ENCODE measurements around the gene SMAD7. TPM values are rescaled to one million over a fixed set of nuclear protein-coding genes. Genes with fewer than 3 reads are reported as not detected.
A peak's percentile ranks its signal among the peaks of the same experiment; 100 is the strongest.

SMAD7 gene
- total and polyA plus RNA-seq, 4 experiments from 2014 or later = 2.7 to 31.2 (median 17.9) TPM

GRCh38 chr18:48913201-48913600, 37.6 kb downstream of the SMAD7 start:
- Histone ChIP-seq H3K27ac (ENCODE audit: low read depth, low read length) (no peak overlapping the region), H3K4me3 (ENCODE audit: low read length in 2 of 2) (no peak overlapping the region), H3K36me3 (ENCODE audit: insufficient read depth, low read length) (no peaks in the 10 kb centered on the region), H3K27me3 (ENCODE audit: insufficient read depth, low read length) (no peaks in the 10 kb centered on the region), H3K4me1 (ENCODE audit: insufficient read depth, low read length) (peaks cover 14% of the 10 kb centered on the region), H3K9me3 (ENCODE audit: control insufficient read depth in 1 of 2, low read length in 2 of 2) (no peaks in the 10 kb centered on the region)
- Mint-ChIP-seq H3K36me3 (peaks cover 0 to 1% of the 10 kb centered on the region in 2 donors), H3K4me3 (no peak overlapping the region), H3K27ac (peak overlapping the region in 3 of 7 donors; percentile 73 to 89 (median 81)), H3K27me3 (peaks cover 0 to 1% of the 10 kb centered on the region in 2 donors), H3K4me1 (peaks cover 16 to 48% (median 24%) of the 10 kb centered on the region in 4 donors), H3K9me3 (no peaks in the 10 kb centered on the region)
- ChIA-PET CTCF (ENCODE audit: partially characterized antibody) (interaction anchor here (0.7 to 9.2 kb wide), 26 partner anchors 9 to 534 kb away, joined by 3 to 127 read pairs (median 4); no protein-coding TSS in a partner anchor), POLR2A (ENCODE audit: partially characterized antibody) (interaction anchor here (1.3 to 1.6 kb wide), 3 partner anchors 29 to 138 kb away, joined by 3 to 8 read pairs (median 7); no protein-coding TSS in a partner anchor)
- intact Hi-C loops (cut with micrococcal nuclease) = loop anchor here (1.0 to 10.0 kb wide), 4 partner anchors 39 to 201 kb away; partner anchors contain the start of gene SMAD7
- peak; percentile 56 to 68 (median 62) for DNase-seq

- Mint-ChIP-seq H3K9me3 (no peaks in the 10 kb centered on the region), H3K27me3 (peaks cover 0 to 1% of the 10 kb centered on the region in 2 donors), H3K4me3 (no peak overlapping the region), H3K36me3 (no peaks in the 10 kb centered on the region), H3K27ac (peak overlapping the region in 1 of 7 donors; percentile 32), H3K4me1 (peaks cover 15 to 34% (median 23%) of the 10 kb centered on the region in 4 donors)
- Histone ChIP-seq H3K36me3 (ENCODE audit: insufficient read depth, low read length) (no peaks in the 10 kb centered on the region), H3K27me3 (ENCODE audit: insufficient read depth, low read length) (no peaks in the 10 kb centered on the region), H3K4me1 (ENCODE audit: insufficient read depth, low read length) (peaks cover 14% of the 10 kb centered on the region), H3K4me3 (ENCODE audit: low read length in 2 of 2) (no peak overlapping the region), H3K9me3 (ENCODE audit: control insufficient read depth in 1 of 2, low read length in 2 of 2) (no peaks in the 10 kb centered on the region), H3K27ac (ENCODE audit: low read depth, low read length) (no peak overlapping the region)
- POLR2A ChIA-PET (ENCODE audit: partially characterized antibody) = interaction anchor here (1.4 kb wide), 1 partner anchor 68 kb away, joined by 4 read pairs; no protein-coding TSS in a partner anchor
- CTCF ChIA-PET (ENCODE audit: partially characterized antibody) = interaction anchor here (0.9 to 9.2 kb wide), 6 partner anchors 16 to 134 kb away, joined by 3 to 127 read pairs (median 10); no protein-coding TSS in a partner anchor
- no peak for DNase-seq
- intact Hi-C loops (cut with micrococcal nuclease) = loop anchor here (5.0 to 10.0 kb wide), 2 partner anchors 41 to 134 kb away; partner anchors contain the start of gene SMAD7
Observed at GRCh38 chr18:48910972-48911545, 39.7 kb downstream of the SMAD7 start.

GRCh38 chr18:48909721-48910120, 41.0 kb downstream of the SMAD7 start:
- Histone ChIP-seq H3K27me3 (ENCODE audit: insufficient read depth, low read length) (no peaks in the 10 kb centered on the region), H3K27ac (ENCODE audit: low read depth, low read length) (no peak overlapping the region), H3K4me3 (ENCODE audit: low read length in 2 of 2) (no peak overlapping the region), H3K9me3 (ENCODE audit: control insufficient read depth in 1 of 2, low read length in 2 of 2) (no peaks in the 10 kb centered on the region), H3K36me3 (ENCODE audit: insufficient read depth, low read length) (no peaks in the 10 kb centered on the region), H3K4me1 (ENCODE audit: insufficient read depth, low read length) (peaks cover 14% of the 10 kb centered on the region)
- ChIA-PET POLR2A (ENCODE audit: partially characterized antibody) (interaction anchor here (1.4 kb wide), 1 partner anchor 67 kb away, joined by 4 read pairs; no protein-coding TSS in a partner anchor), CTCF (ENCODE audit: partially characterized antibody) (interaction anchor here (1.8 to 9.2 kb wide), 2 partner anchors 132 to 133 kb away, joined by 5 to 127 read pairs; no protein-coding TSS in a partner anchor)
- peak overlapping the region in 4 of 8 donors; percentile 8 to 45 (median 14) for H3K4me3 Mint-ChIP-seq
- peaks cover 0 to 1% of the 10 kb centered on the region in 2 donors for H3K27me3 Mint-ChIP-seq
- peaks cover 0 to 8% (median 3%) of the 10 kb centered on the region in 8 donors for H3K9me3 Mint-ChIP-seq
- peak overlapping the region in 3 of 7 donors; percentile 4 to 54 (median 33) for H3K27ac Mint-ChIP-seq
- intact Hi-C loops (cut with micrococcal nuclease) = loop anchor here (5.0 to 10.0 kb wide), 2 partner anchors 43 to 135 kb away; partner anchors contain the start of gene SMAD7
- DNase-seq = peak in 4 of 5 donors; percentile 21 to 30 (median 26)
- H3K36me3 Mint-ChIP-seq = peaks cover 0 to 3% of the 10 kb centered on the region in 2 donors
- H3K4me1 Mint-ChIP-seq = peaks cover 15 to 33% (median 23%) of the 10 kb centered on the region in 4 donors

- POLR2A ChIA-PET (ENCODE audit: partially characterized antibody) = interaction anchor here (0.9 to 1.4 kb wide), 3 partner anchors 57 to 95 kb away, joined by 3 read pairs; no protein-coding TSS in a partner anchor
- Mint-ChIP-seq H3K36me3 (peaks cover 0 to 9% of the 10 kb centered on the region in 2 donors), H3K27me3 (peaks cover 0 to 1% of the 10 kb centered on the region in 2 donors), H3K27ac (no peak overlapping the region), H3K9me3 (peaks cover 0 to 14% (median 9%) of the 10 kb centered on the region in 8 donors), H3K4me1 (peaks cover 15 to 33% (median 22%) of the 10 kb centered on the region in 4 donors), H3K4me3 (peak overlapping the region in 1 of 8 donors; percentile 4)
- no peak overlapping the region for H3K27ac ChIP-seq (ENCODE audit: low read depth, low read length)
- no peaks in the 10 kb centered on the region for H3K9me3 ChIP-seq (ENCODE audit: control insufficient read depth in 1 of 2, low read length in 2 of 2)
- H3K4me3 ChIP-seq (ENCODE audit: low read length in 2 of 2) = no peak overlapping the region
- CTCF ChIA-PET (ENCODE audit: partially characterized antibody) = interaction anchor here (1.8 kb wide), 1 partner anchor 132 kb away, joined by 5 read pairs; no protein-coding TSS in a partner anchor
- H3K27me3 ChIP-seq (ENCODE audit: insufficient read depth, low read length) = no peaks in the 10 kb centered on the region
- H3K4me1 ChIP-seq (ENCODE audit: insufficient read depth, low read length) = peaks cover 14% of the 10 kb centered on the region
- intact Hi-C loops (cut with micrococcal nuclease) = no loop called here
- H3K36me3 ChIP-seq (ENCODE audit: insufficient read depth, low read length) = no peaks in the 10 kb centered on the region
- DNase-seq = no peak
Observed at GRCh38 chr18:48908916-48909315, 41.8 kb downstream of the SMAD7 start.

- intact Hi-C loops (cut with micrococcal nuclease) = no loop called here
- H3K4me3 Mint-ChIP-seq = no peak overlapping the region
- H3K4me1 ChIP-seq (ENCODE audit: insufficient read depth, low read length) = peaks cover 6% of the 10 kb centered on the region
Observed at GRCh38 chr18:48905513-48905912, 45.3 kb downstream of the SMAD7 start.

GRCh38 chr18:48904847-48905394, 45.8 kb downstream of the SMAD7 start:
- ChIA-PET CTCF (ENCODE audit: partially characterized antibody) (no interaction called here), POLR2A (ENCODE audit: partially characterized antibody) (no interaction called here)
- Mint-ChIP-seq H3K4me1 (peaks cover 8 to 14% (median 13%) of the 10 kb centered on the region in 4 donors), H3K9me3 (peaks cover 0 to 14% (median 10%) of the 10 kb centered on the region in 8 donors), H3K27ac (no peak overlapping the region), H3K27me3 (peaks cover 1 to 2% of the 10 kb centered on the region in 2 donors), H3K4me3 (no peak overlapping the region), H3K36me3 (peaks cover 0 to 9% of the 10 kb centered on the region in 2 donors)
- intact Hi-C loops (cut with micrococcal nuclease) = loop anchor here (5.0 kb wide), 1 partner anchor 38 kb away; no protein-coding TSS in a partner anchor
- Histone ChIP-seq H3K27ac (ENCODE audit: low read depth, low read length) (no peak overlapping the region), H3K4me3 (ENCODE audit: low read length in 2 of 2) (no peak overlapping the region), H3K27me3 (ENCODE audit: insufficient read depth, low read length) (no peaks in the 10 kb centered on the region), H3K36me3 (ENCODE audit: insufficient read depth, low read length) (no peaks in the 10 kb centered on the region), H3K4me1 (ENCODE audit: insufficient read depth, low read length) (peaks cover 3% of the 10 kb centered on the region), H3K9me3 (ENCODE audit: control insufficient read depth in 1 of 2, low read length in 2 of 2) (no peaks in the 10 kb centered on the region)
- DNase-seq = no peak

More at GRCh38 chr18:48905513-48905912, 45.3 kb downstream of the SMAD7 start:
- Histone ChIP-seq H3K27ac (ENCODE audit: low read depth, low read length) (no peak overlapping the region), H3K9me3 (ENCODE audit: control insufficient read depth in 1 of 2, low read length in 2 of 2) (no peaks in the 10 kb centered on the region), H3K4me3 (ENCODE audit: low read length in 2 of 2) (no peak overlapping the region), H3K27me3 (ENCODE audit: insufficient read depth, low read length) (no peaks in the 10 kb centered on the region), H3K36me3 (ENCODE audit: insufficient read depth, low read length) (no peaks in the 10 kb centered on the region)
- Mint-ChIP-seq H3K4me1 (peaks cover 7 to 20% (median 12%) of the 10 kb centered on the region in 4 donors), H3K36me3 (peaks cover 0 to 9% of the 10 kb centered on the region in 2 donors), H3K27ac (no peak overlapping the region), H3K9me3 (peaks cover 0 to 14% (median 10%) of the 10 kb centered on the region in 8 donors), H3K27me3 (peaks cover 1 to 2% of the 10 kb centered on the region in 2 donors)
- no peak for DNase-seq
- POLR2A ChIA-PET (ENCODE audit: partially characterized antibody) = no interaction called here
- CTCF ChIA-PET (ENCODE audit: partially characterized antibody) = no interaction called here

Measured in CD4-positive, alpha-beta memory T cell (primary cell).